H4 (cell line): ENCODE measurements around the gene INHBA. TPM values are rescaled to one million over a fixed set of nuclear protein-coding genes. Genes with fewer than 3 reads are reported as not detected.

Experiments used
- DNase-seq: peaks from one replicate; pipeline ENCODE4 v3.0.0-alpha.2; 2015; ENCODE audit warnings: low spot score
- total RNA-seq: library from RNA; depleted of rRNA; stranded (reverse); fragments of >200 nt; shearing (Covaris generic); gene quantifications from 2 replicates; pipeline ENCODE4 v1.2.3, GENCODE V29; 2014

INHBA gene
- total RNA-seq, 1 experiment from 2014 or later: 2.2 TPM

DNA sequence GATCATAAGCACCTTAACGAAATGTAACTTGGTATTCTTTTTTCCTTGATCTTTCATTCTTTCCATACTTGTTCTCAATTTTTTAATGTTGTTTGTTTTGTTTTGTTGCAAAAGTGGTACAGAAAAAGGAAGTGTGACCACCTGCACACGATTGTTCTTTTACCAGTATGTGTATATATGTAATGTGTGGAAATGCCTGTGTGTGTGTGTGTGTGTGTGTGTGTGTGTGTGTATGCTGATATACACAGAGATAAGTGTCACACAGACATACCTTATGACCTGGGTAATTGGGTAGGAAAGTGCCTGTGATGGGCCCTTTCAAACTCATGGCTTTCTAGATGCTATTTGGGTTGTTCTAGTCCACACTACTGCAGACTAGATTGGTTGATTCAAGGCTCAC lies 14.0 kb downstream of the INHBA start:
- no peak for DNase-seq

DNA sequence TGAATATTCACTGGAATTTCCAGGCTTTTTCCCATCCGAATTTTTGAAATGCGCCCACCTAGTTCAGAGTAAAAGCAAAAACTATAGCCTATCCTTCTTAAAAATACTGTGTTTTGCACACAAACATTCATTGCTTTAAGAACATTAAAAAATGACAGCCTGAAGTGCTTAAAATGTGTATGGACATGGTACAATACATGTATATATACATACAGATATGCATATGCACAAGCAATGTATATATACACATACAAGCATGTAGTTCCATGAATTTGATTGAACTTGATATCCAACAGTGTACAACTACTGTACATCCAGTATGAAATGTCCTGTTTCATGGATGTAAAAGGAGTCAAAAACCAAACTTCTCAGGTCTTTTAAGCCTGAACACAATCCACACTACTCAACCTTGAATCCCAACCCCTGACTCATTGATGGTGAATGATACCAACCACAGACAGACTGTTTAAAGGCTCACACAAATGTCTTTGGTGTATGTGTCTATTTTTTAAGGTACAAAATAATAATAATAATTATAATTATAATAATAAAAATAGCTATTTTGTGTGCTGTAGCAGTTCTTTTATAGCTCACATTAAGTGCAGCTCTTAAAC lies 14.8 kb downstream of the INHBA start:
- DNase-seq: no peak

DNA sequence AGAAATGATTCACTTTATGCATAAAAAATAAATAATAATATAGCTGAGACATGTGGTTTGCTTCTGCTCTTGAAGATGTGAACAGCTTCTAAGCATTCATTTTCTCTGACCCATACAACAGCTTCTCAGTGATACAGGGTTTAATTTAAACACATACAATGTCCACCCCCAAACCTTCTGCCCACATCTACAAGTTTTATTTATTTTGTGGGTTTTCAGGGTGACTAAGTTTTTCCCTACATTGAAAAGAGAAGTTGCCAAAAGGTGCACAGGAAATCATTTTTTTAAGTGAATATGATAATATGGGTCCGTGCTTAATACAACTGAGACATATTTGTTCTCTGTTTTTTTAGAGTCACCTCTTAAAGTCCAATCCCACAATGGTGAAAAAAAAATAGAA lies 17.2 kb downstream of the INHBA start:
- peak; percentile 80 for DNase-seq

DNA sequence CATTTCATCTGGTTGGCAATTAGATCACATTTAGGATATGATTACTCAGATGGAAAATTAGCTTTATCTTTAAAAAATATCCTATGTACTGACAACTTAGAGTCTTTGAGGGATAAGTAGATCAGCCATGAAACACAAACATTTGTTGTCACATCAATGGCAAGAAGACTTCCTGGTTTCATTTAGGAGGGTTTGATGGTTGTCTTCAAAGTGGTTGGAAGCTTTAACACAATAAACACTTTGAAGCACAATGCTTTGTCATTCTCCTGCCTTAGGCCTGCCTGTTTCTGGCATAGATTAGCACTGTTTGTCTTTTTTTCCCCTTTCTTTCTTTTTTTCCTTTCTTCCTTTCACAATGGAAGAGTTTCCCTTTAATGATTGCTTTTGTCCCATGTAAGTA lies 20.5 kb downstream of the INHBA start:
- no peak for DNase-seq

- DNase-seq: no peak
Observed at GRCh38 chr7:41679566-41679965, 23.3 kb downstream of the INHBA start.

DNA sequence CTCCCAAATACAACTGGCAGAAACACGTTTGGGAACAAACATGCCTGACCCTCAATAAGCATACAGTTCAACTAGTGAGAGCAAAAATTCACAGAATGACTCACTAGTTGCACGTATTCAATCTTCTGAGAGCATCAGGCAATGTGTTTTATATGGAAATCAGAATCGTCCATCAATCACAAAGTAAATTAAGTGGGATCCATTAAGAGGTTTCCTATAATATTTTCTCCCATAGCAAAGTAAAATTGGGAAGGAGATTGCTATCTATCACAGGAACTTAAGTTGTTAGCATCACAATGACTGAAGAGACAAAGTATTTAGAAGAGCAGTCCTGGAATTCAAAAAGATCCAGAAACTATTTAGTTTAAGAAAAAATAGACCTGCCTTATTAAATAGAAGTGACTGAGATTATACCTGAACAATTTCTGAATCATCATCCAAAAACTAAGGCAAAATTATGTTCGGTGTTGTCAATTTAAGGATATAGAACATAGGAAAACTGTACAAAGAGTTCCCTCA lies 28.3 kb downstream of the INHBA start:
- DNase-seq: no peak

- DNase-seq: no peak
Observed at GRCh38 chr7:41661596-41661995, 41.3 kb downstream of the INHBA start.

DNA sequence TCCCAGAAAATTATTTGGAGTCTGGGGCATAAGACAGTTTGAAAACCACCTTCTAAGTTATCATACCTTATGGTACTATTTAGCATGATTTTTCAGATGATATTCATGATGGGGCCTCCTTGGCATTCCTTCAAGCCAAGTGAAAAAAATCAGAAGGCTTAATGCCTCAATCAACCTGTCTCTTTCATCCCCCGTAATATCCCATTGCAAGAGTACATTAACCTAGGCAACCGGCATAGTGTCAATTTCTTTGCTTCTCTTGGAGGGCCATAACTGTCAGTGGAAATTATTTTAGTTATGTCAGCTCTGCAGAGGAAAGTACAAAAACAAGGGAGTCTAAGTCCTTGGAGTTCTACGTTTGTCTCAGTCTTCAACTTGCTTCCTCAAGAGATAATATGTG lies 43.4 kb downstream of the INHBA start:
- no peak for DNase-seq

GRCh38 chr7:41656366-41656765 lies 46.5 kb downstream of the INHBA start:
- no peak for DNase-seq

DNA sequence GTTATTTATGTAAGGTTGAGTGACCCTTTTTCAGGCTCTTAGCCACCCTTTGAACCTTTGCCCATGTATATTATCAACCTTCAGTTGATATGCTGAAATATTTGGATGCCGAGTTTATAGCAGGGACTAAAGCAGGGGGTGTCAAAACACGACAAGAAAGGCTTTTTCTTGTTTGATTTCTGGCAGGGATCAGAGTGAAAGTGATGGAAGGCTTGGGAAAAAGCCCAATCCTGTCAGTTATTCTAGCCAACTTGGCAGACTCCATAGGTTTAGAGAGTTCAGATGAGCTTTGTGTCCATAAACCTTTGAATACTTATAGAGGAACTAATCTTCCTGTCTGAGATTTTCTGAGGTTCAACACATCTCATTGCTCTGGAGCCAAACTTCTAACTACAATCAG lies 47.5 kb downstream of the INHBA start:
- no peak for DNase-seq

DNA sequence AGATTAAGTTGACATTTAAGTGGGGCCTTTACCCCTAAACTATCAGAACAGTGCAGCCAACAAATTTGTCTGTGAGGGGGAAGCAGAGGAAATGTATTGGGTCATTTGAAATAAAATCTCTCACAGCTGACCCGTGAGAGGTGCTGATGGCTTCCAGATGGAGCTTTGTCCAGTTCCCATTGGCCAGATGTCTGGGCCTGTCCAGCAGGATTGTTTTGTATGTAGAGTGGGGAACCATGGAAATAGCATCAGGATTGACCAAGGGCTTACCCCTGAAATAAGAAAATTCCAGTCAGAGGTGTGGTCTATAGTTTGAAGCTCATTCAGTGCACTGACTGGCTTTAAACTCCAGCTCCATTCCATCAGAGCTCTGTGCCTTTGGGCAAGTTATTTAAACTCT lies 50.6 kb downstream of the INHBA start:
- DNase-seq: no peak

GRCh38 chr7:41648501-41648900 lies 54.4 kb downstream of the INHBA start:
- no peak for DNase-seq

DNA sequence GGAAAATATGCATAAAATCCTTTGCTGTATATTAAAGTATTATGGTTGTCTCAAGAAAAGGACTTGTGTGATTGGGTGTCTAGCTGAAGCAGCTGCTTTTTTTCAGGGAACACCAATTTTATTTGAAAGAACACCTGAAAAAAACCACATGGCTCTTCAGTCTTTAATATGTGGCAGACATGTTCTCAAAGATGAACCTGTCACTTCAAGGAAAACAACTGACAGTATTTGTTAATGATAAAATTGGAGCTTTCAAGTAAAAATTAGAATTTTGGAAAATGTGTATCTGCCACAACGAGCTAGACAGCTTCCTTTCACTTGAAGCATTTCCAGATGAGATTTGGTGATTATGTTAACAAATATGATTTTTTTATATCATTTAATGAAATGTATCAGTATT lies 59.3 kb downstream of the INHBA start:
- DNase-seq: no peak

- DNase-seq: no peak
Observed at GRCh38 chr7:41641665-41642014, 61.2 kb downstream of the INHBA start.

DNA sequence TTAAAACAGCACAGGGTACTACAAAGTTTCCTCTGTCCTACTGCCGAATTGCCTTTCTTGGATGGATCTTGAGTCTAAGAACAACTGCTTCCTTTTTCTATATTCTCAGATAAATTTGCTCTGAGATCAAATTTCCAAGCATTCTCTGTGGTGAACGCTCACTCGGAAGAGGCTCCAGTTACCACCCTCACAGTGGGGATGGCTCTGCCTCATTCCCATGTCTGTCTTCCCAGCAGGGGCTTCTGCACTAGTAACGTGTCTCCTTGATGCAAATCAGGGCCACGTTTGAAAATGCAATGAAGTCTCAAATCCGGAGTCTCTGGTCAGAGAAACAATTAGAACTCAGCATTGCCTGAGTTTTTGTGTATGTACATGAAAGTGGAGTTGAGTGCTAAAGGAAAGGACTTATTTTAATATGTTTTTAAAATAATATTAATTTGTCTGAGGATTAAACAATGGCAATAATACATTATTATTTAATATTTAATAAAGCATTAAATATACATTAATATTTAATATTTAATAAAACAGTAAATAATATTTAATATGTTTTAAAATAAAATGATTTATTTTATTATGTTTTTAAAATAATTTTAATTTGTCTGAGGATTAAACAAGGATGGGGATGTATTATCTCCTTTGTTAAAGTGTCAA lies 61.8 kb downstream of the INHBA start:
- no peak for DNase-seq

DNA sequence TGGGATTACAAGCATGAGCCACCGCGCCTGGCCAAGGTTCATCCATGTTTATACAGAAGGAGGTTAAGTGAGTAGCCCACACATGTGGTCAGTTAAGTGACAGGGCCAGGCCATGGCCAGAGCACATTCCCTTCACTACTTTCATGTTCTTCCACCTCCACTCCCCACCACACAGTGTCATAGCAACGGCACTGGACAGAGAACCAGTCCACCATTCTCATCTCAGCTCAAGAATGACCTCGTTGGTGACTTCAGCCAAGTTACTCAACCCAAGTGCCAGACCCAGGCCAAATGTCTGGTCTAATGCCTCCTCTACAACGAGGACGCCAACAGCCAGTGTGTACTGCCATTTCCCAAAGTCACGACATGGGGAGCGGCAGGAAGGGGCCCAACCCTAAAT lies 62.4 kb downstream of the INHBA start:
- DNase-seq: no peak

DNA sequence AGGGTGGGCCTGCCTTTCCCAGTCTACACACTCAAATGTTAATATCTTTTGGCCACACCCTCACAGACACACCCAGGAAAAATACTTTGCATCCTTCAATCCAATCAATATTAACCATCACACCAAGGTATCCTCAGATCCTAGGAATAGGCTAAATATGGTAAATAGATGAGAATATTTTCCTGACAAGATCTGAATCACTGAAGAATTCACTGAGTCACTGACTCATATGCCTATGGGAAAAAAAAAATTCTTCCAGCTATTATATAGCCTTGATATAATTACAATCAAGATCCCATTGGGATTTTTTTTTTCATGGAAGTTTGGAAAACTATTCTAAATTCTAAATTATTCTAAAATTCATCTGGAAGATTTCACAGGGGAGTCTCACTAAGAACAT lies 65.8 kb downstream of the INHBA start:
- DNase-seq: no peak
